HEK293 (cell line): ENCODE data around the gene HS6ST3.

Source experiments
- CTCF ChIA-PET: fragments of 350-600 bp; formaldehyde crosslinking; extraction: SDS; loops from one replicate; lab custom pipeline; 2021; ENCODE audit warnings: antibody characterized with exemption; lab: Yijun Ruan, JAX
- POLR2A ChIA-PET: fragments of 300-600 bp; formaldehyde crosslinking; extraction: SDS; loops from one replicate; lab custom pipeline; 2020; ENCODE audit warnings: antibody characterized with exemption, inconsistent platforms; lab: Yijun Ruan, JAX
- H3K27ac ChIP-seq: fragments of 200-500 bp; sonication (Bioruptor generic); 2 replicates; pipeline ENCODE4 v1.5.1; 2014; ENCODE audit warnings: low read depth, low read length, control low read depth, inconsistent platforms; ENCODE audit errors: extremely low read depth
- H3K36me3 ChIP-seq, 2 experiments: fragments of 200-500 bp in 1 of 2; sonication (Bioruptor generic) in 1 of 2; 1 replicate in 1 of 2; 2 replicates in 1 of 2; pipeline ENCODE4 v1.5.1; 2014 to 2017; ENCODE audit warnings: inconsistent platforms in 2 of 2, low read length in 2 of 2; ENCODE audit not compliant: control insufficient read depth in 2 of 2, insufficient read depth in 1 of 2
- H3K4me1 ChIP-seq: fragments of 200-500 bp; sonication (Bioruptor generic); 2 replicates; pipeline ENCODE4 v1.5.1; 2014; ENCODE audit warnings: mild to moderate bottlenecking, low read length, inconsistent platforms; ENCODE audit not compliant: control insufficient read depth, insufficient read depth
- H3K4me3 ChIP-seq: 2 replicates; pipeline ENCODE4 v1.5.1; 2011; ENCODE audit warnings: low read depth, mild to moderate bottlenecking, control low read depth, low read length, moderate library complexity
- H3K9me3 ChIP-seq: fragments of 200-500 bp; sonication (Bioruptor generic); 2 replicates; pipeline ENCODE4 v1.5.1; 2014; ENCODE audit warnings: low read depth, low read length, inconsistent platforms; ENCODE audit not compliant: control insufficient read depth, insufficient read depth
- GLIS2 ChIP-seq: fragments of 450-650 bp; formaldehyde crosslinking; IDR thresholded peaks from 2 replicates; pipeline ENCODE4 v1.5.1; 2016; ENCODE audit warnings: missing biosample characterization, missing genetic modification characterization
- MEIS1 ChIP-seq: sonication (generic); formaldehyde crosslinking; IDR thresholded peaks from 2 replicates; pipeline ENCODE4 v1.8.1; 2022; ENCODE audit warnings: missing genetic modification reagents, mild to moderate bottlenecking, borderline replicate concordance
- PRDM2 ChIP-seq: fragments of 450-650 bp; formaldehyde crosslinking; IDR thresholded peaks from 2 replicates; pipeline ENCODE4 v1.5.1; 2016; ENCODE audit warnings: missing biosample characterization, missing genetic modification characterization, borderline replicate concordance
- REPIN1 ChIP-seq: fragments of 450-650 bp; formaldehyde crosslinking; IDR thresholded peaks from 2 replicates; pipeline ENCODE4 v1.5.1; 2017; ENCODE audit warnings: missing biosample characterization, missing genetic modification characterization, low read depth
- TRIM28 ChIP-seq: IDR thresholded peaks from 2 replicates; pipeline ENCODE4 v1.6.1; 2011; ENCODE audit warnings: low read length, control low read depth, borderline replicate concordance
- ZBTB44 ChIP-seq: fragments of 450-650 bp; IDR thresholded peaks from 2 replicates; pipeline ENCODE4 v1.5.1; 2018; ENCODE audit warnings: missing biosample characterization, mild to moderate bottlenecking, missing genetic modification characterization
- ZBTB8A ChIP-seq: fragments of 450-650 bp; formaldehyde crosslinking; IDR thresholded peaks from 2 replicates; pipeline ENCODE4 v1.5.1; 2016; ENCODE audit warnings: missing biosample characterization, missing genetic modification characterization
- ZFP41 ChIP-seq: fragments of 450-650 bp; formaldehyde crosslinking; IDR thresholded peaks from 2 replicates; pipeline ENCODE4 v1.5.1; 2016; ENCODE audit warnings: missing biosample characterization, missing genetic modification characterization, borderline replicate concordance
- ZNF266 ChIP-seq: fragments of 450-650 bp; formaldehyde crosslinking; IDR thresholded peaks from 2 replicates; pipeline ENCODE4 v1.5.1; 2016; ENCODE audit warnings: missing biosample characterization, missing genetic modification characterization, low read depth
- ZNF292 ChIP-seq: fragments of 450-650 bp; formaldehyde crosslinking; IDR thresholded peaks from 2 replicates; pipeline ENCODE4 v1.5.1; 2016; ENCODE audit warnings: low read depth, missing biosample characterization, missing genetic modification characterization, borderline replicate concordance
- ZNF354C ChIP-seq: fragments of 450-650 bp; formaldehyde crosslinking; IDR thresholded peaks from 2 replicates; pipeline ENCODE4 v1.5.1; 2016; ENCODE audit warnings: missing biosample characterization, missing genetic modification characterization, low read depth, borderline replicate concordance
- ZNF488 ChIP-seq: fragments of 450-650 bp; formaldehyde crosslinking; IDR thresholded peaks from 2 replicates; pipeline ENCODE4 v1.5.1; 2016; ENCODE audit warnings: missing biosample characterization, missing genetic modification characterization
- ZNF518A ChIP-seq: fragments of 450-650 bp; formaldehyde crosslinking; conservative IDR thresholded peaks from 2 replicates; pipeline ENCODE4 v1.5.1; 2016; ENCODE audit warnings: low read depth, missing biosample characterization, missing genetic modification characterization
- ZNF596 ChIP-seq: fragments of 450-650 bp; IDR thresholded peaks from 2 replicates; pipeline ENCODE4 v1.5.0; 2018; ENCODE audit warnings: missing biosample characterization, mild to moderate bottlenecking, missing genetic modification characterization, moderate library complexity
- ZNF600 ChIP-seq: fragments of 450-650 bp; formaldehyde crosslinking; IDR thresholded peaks from 2 replicates; pipeline ENCODE4 v1.5.1; 2016; ENCODE audit warnings: missing biosample characterization, missing genetic modification characterization
- ZNF654 ChIP-seq: fragments of 450-650 bp; formaldehyde crosslinking; IDR thresholded peaks from 2 replicates; pipeline ENCODE4 v1.5.1; 2016; ENCODE audit warnings: low read depth, missing biosample characterization, missing genetic modification characterization
- ZNF747 ChIP-seq: fragments of 450-650 bp; formaldehyde crosslinking; IDR thresholded peaks from 2 replicates; pipeline ENCODE4 v1.5.1; 2016; ENCODE audit warnings: missing biosample characterization, missing genetic modification characterization
- ZNF837 ChIP-seq: fragments of 450-650 bp; formaldehyde crosslinking; IDR thresholded peaks from 2 replicates; pipeline ENCODE4 v1.5.1; 2016; ENCODE audit warnings: missing biosample characterization, missing genetic modification characterization
- ZSCAN23 ChIP-seq: fragments of 450-650 bp; formaldehyde crosslinking; IDR thresholded peaks from 2 replicates; pipeline ENCODE4 v1.5.1; 2016; ENCODE audit warnings: missing biosample characterization, missing genetic modification characterization
- TF ChIP-seq, protein P1 (sequence below): fragments of 450-650 bp; formaldehyde crosslinking; IDR thresholded peaks from 2 replicates; pipeline ENCODE4; 2016; ENCODE audit warnings: missing biosample characterization, missing genetic modification characterization

Gene HS6ST3

GRCh38 chr13:96806746-96807145 lies 716.8 kb downstream of the HS6ST3 start:
- ChIA-PET POLR2A (no interaction called here), CTCF (no interaction called here)
- no peaks in the 10 kb centered on the region for H3K9me3 ChIP-seq
- TF ChIP-seq ZNF518A (no peak), ZNF292 (tag by site-specific recombination) (no peak), ZNF654 (tag by site-specific recombination) (no peak), MEIS1 (no peak), GLIS2 (tag by site-specific recombination) (no peak), REPIN1 (tag by site-specific recombination) (no peak), ZNF837 (tag by site-specific recombination) (no peak), TRIM28 (no peak), ZNF266 (no peak)
- no peaks in the 10 kb centered on the region for H3K36me3 ChIP-seq
- no peak overlapping the region for H3K4me3 ChIP-seq
- H3K27ac ChIP-seq: no peak overlapping the region
- H3K4me1 ChIP-seq: no peaks in the 10 kb centered on the region

DNA sequence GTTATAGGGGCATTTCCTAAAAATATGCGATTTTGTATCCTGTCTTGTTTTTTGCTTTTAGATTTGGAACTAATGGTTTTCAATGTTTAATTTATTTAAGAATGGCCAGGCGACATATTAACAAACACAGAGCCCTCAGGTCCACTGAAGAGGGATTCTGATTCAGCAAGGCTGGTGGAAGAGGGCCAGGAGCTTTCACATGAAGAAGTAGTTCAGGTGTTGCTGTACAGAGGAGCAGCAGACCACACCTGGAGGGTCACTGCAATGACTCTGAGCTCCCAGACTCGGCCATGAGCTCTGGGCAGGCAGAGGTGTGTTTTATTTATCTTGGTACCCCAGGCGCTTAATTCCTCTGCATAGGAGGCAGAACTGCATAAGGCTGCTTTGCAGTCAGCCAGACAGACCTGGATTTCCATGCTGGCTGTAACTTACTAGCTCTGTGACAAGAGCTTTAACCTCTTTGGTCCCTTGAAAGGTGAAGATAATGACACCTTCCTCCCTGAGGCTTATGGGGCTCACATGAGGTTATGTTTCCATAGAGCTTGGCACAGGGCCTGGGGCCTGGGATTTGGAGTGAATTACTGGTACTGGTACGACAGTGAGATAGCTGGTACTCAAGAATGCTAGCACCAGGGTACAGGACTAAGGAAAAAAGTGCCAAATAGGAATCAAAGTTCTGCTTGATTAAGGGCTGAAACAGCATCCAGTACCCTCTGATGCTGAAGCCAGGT lies 719.6 kb downstream of the HS6ST3 start:
- Histone ChIP-seq H3K27ac (no peak overlapping the region), H3K9me3 (no peaks in the 10 kb centered on the region), H3K4me3 (no peak overlapping the region), H3K4me1 (no peaks in the 10 kb centered on the region), H3K36me3 (no peaks in the 10 kb centered on the region)
- ChIA-PET POLR2A (no interaction called here), CTCF (interaction anchor here (0.7 kb wide), 1 partner anchor 8 kb away, joined by 3 read pairs; no protein-coding TSS in a partner anchor)
- TF ChIP-seq ZNF596 (tag by site-specific recombination) (no peak), ZBTB44 (no peak), ZNF354C (tag by site-specific recombination) (no peak), ZNF747 (tag by site-specific recombination) (no peak), ZBTB8A (tag by site-specific recombination) (no peak), TRIM28 (no peak), PRDM2 (tag by site-specific recombination) (no peak), ZFP41 (tag by site-specific recombination) (no peak), ZNF600 (tag by site-specific recombination) (no peak), ZSCAN23 (tag by site-specific recombination) (no peak), ZNF488 (tag by site-specific recombination) (no peak)
- TF ChIP-seq, protein P1, sequence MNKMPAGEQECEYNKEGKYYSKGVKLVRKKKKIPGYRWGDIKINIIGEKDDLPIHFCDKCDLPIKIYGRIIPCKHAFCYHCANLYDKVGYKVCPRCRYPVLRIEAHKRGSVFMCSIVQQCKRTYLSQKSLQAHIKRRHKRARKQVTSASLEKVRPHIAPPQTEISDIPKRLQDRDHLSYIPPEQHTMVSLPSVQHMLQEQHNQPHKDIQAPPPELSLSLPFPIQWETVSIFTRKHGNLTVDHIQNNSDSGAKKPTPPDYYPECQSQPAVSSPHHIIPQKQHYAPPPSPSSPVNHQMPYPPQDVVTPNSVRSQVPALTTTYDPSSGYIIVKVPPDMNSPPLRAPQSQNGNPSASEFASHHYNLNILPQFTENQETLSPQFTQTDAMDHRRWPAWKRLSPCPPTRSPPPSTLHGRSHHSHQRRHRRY (tag by site-specific recombination): no peak
